Sigmoid colon (tissue), 7 donors: Measurements from ENCODE around the gene PRKCQ. TPM values are rescaled to one million over a fixed set of nuclear protein-coding genes. Genes with fewer than 3 reads are reported as not detected.

ENCODE experiments used
- DNase-seq: peaks from one replicate; pipeline ENCODE4 v3.0.0-alpha.2; 2019
- H3K27ac ChIP-seq, 4 donors: fragments of 200-600 bp; sonication (generic); one replicate each; pipeline ENCODE4 v1.5.1; 2016 to 2019; ENCODE audit warnings: mild to moderate bottlenecking in 1 of 4
- H3K27me3 ChIP-seq, 3 donors: fragments of 200-600 bp; sonication (generic); one replicate each; pipeline ENCODE4 v1.5.1; 2019; ENCODE audit warnings: mild to moderate bottlenecking in 1 of 3
- H3K36me3 ChIP-seq, 4 donors: fragments of 200-600 bp; sonication (generic); one replicate each; pipeline ENCODE4 v1.5.1; 2016 to 2019
- H3K4me1 ChIP-seq, 4 donors: fragments of 200-600 bp; sonication (generic); one replicate each; pipeline ENCODE4 v1.5.1; 2017 to 2019
- H3K4me3 ChIP-seq, 4 donors: fragments of 200-600 bp; sonication (generic); one replicate each; pipeline ENCODE4 v1.5.1; 2017 to 2019; ENCODE audit warnings: mild to moderate bottlenecking in 2 of 4, moderate library complexity in 1 of 4
- H3K9me3 ChIP-seq, 4 donors: fragments of 200-600 bp in 3 of 4; sonication (generic) in 3 of 4; one replicate each; pipeline versions ENCODE4 v1.5.1 to v1.6.1; 2013 to 2019
- CTCF ChIP-seq, 4 experiments: fragments of 450-650 bp in 3 of 4; fragments of 200-600 bp in 1 of 4; IDR thresholded peaks; one replicate each; pipeline ENCODE4 v1.5.1; 2016 to 2019; ENCODE audit warnings: antibody characterized with exemption in 4 of 4, mild to moderate bottlenecking in 3 of 4, moderate library complexity in 2 of 4
- EP300 ChIP-seq, 4 donors: sonication (generic); formaldehyde crosslinking; IDR thresholded peaks; one replicate each; pipeline ENCODE4 v1.6.1; 2017; ENCODE audit warnings: antibody characterized with exemption in 4 of 4
- POLR2A ChIP-seq, 2 donors: fragments of 450-650 bp; IDR thresholded peaks; one replicate each; pipeline ENCODE4 v1.6.1; 2016; ENCODE audit warnings: antibody characterized with exemption in 2 of 2, mild to moderate bottlenecking in 2 of 2, moderate library complexity in 2 of 2
- POLR2AphosphoS5 ChIP-seq, 4 donors: sonication (generic); formaldehyde crosslinking; IDR thresholded peaks; one replicate each; pipeline ENCODE4 v1.6.1; 2017; ENCODE audit warnings: antibody characterized with exemption in 4 of 4
- WGBS, 2 donors: extraction: QIAGEN DNeasy Blood & Tissue Kit; methylation state at CpG; one replicate each; pipeline ENCODE4 v1.1.7; 2013; 5-methylcytosine and 5-hydroxymethylcytosine counted together
- intact Hi-C: fragments of 100-400 bp; cut with DNase I; formaldehyde crosslinking; loops from one replicate; pipeline ENCODE4 v1.15.1; 2023
- polyA plus RNA-seq, 3 donors: library from polyadenylated mRNA; stranded (reverse); fragments of 200-250 nt; gene quantifications; one replicate each; pipeline ENCODE4 v1.2.3, GENCODE V29; 2013
- total RNA-seq, 4 donors: library from RNA; depleted of rRNA; stranded (reverse); fragments of >200 nt; gene quantifications; one replicate each; pipeline ENCODE4 v1.1.0, GENCODE V29; 2016
- donor health status: healthy with polysubstance abuse.
- donor health status: Bipolar disorder and iron deficiency.
- donor health status: healthy.

PRKCQ gene
- total and polyA plus RNA-seq, 7 donors, result 0.23 to 3.0 (median 0.81) TPM

GRCh38 chr10:6514180-6514579 lies 65.9 kb downstream of the PRKCQ start:
- Histone ChIP-seq H3K27me3 (no peaks in the 10 kb centered on the region), H3K9me3 (no peaks in the 10 kb centered on the region), H3K4me3 (no peak overlapping the region), H3K27ac (no peak overlapping the region), H3K4me1 (no peaks in the 10 kb centered on the region), H3K36me3 (no peaks in the 10 kb centered on the region)
- no peak for DNase-seq
- intact Hi-C loops, result no loop called here
- WGBS, 2 donors, result 86 to 87% methylated on average over 7 of the region's 7 CpGs
- TF ChIP-seq CTCF (IDR thresholded peaks at IDR 0.05) (no peak), EP300 (IDR thresholded peaks at IDR 0.05) (no peak), POLR2A (IDR thresholded peaks at IDR 0.05) (no peak), POLR2AphosphoS5 (IDR thresholded peaks at IDR 0.05) (no peak)

DNA sequence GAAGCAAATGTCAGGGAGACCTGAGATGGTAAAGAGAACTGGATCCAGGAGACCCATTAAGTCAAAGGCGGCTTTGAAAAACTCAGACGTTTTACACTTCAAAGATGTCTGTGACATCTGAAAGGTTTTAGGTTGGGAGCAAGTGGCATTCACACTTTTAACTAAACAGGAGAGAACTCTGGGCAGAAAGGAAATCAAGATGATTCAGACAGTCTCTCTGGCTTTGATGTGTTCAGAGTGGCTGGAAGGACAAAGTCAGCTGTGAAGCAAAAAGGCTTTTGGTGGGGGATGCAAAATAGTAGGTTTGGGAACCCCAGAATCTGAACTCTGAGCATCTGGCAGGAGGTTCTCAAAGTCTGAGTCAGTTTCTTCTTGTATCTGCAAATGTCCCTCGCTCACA lies 66.6 kb downstream of the PRKCQ start:
- DNase-seq, result no peak
- Histone ChIP-seq H3K27me3 (no peaks in the 10 kb centered on the region), H3K4me1 (no peaks in the 10 kb centered on the region), H3K4me3 (no peak overlapping the region), H3K36me3 (no peaks in the 10 kb centered on the region), H3K27ac (no peak overlapping the region), H3K9me3 (no peaks in the 10 kb centered on the region)
- TF ChIP-seq EP300 (IDR thresholded peaks at IDR 0.05) (no peak), CTCF (IDR thresholded peaks at IDR 0.05) (no peak), POLR2AphosphoS5 (IDR thresholded peaks at IDR 0.05) (no peak), POLR2A (IDR thresholded peaks at IDR 0.05) (no peak)
- intact Hi-C loops, result no loop called here
- 79 to 89% methylated on average over 3 of the region's 3 CpGs for WGBS, 2 donors

- Histone ChIP-seq H3K4me1 (no peaks in the 10 kb centered on the region), H3K4me3 (no peak overlapping the region), H3K36me3 (no peaks in the 10 kb centered on the region), H3K9me3 (no peaks in the 10 kb centered on the region), H3K27me3 (no peaks in the 10 kb centered on the region), H3K27ac (no peak overlapping the region)
- TF ChIP-seq POLR2AphosphoS5 (IDR thresholded peaks at IDR 0.05) (no peak), EP300 (IDR thresholded peaks at IDR 0.05) (no peak), POLR2A (IDR thresholded peaks at IDR 0.05) (no peak), CTCF (IDR thresholded peaks at IDR 0.05) (no peak)
- 78 to 87% methylated on average over 3 of the region's 3 CpGs for WGBS, 2 donors
- DNase-seq, result no peak
- intact Hi-C loops, result no loop called here
Measured at GRCh38 chr10:6512182-6512581, 67.9 kb downstream of the PRKCQ start.

DNA sequence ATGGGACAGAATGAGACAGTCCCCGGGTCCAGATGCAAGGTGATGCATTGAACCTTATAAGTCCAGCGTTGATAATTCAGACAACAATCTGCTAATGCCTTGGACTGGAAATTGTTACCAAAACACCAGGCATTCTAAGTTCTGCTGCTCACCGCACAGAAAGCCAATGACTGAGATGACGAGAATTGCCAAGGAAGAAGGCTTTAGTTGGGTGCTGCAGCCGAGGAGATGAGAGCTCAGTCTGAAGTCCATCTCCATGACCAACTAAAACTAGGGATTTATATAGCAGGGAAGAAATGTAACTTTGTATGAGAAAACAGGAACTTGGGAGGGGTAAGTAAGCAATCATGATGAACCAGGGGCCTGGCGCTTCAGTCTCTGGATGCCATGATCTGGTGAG lies 68.7 kb downstream of the PRKCQ start:
- intact Hi-C loops, result no loop called here
- Histone ChIP-seq H3K9me3 (no peaks in the 10 kb centered on the region), H3K36me3 (no peaks in the 10 kb centered on the region), H3K4me1 (no peaks in the 10 kb centered on the region), H3K27ac (no peak overlapping the region), H3K27me3 (no peaks in the 10 kb centered on the region), H3K4me3 (no peak overlapping the region)
- no peak for TF ChIP-seq CTCF (IDR thresholded peaks at IDR 0.05)
- TF ChIP-seq POLR2AphosphoS5 (IDR thresholded peaks at IDR 0.05), result no peak
- no peak for TF ChIP-seq EP300 (IDR thresholded peaks at IDR 0.05)
- TF ChIP-seq POLR2A (IDR thresholded peaks at IDR 0.05), result no peak
- 94 to 96% methylated on average over 6 of the region's 6 CpGs for WGBS, 2 donors
- no peak for DNase-seq

DNA sequence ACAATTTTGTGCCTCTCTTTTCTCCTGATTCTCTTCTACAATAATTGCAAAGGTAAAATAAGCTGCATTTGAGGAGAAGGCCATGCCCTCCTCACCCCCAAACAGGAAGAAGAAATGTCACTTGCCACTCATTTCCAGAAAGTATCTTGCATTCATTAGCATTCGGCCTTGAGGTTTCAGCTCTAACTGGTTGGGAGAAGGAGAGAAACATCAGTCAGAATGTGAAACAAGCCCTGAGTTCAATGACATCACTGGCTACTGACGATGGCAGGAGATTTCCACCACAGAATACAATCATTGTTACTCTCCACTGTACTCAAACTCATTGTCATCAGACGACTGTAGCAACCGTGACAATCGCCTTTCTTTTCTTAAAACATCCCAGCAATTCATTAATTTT lies 72.8 kb downstream of the PRKCQ start:
- no peaks in the 10 kb centered on the region for H3K27me3 ChIP-seq
- DNase-seq, result no peak
- no peaks in the 10 kb centered on the region for H3K9me3 ChIP-seq
- H3K36me3 ChIP-seq, result no peaks in the 10 kb centered on the region
- H3K4me3 ChIP-seq, result no peak overlapping the region
- no peak overlapping the region for H3K27ac ChIP-seq
- 80 to 89% methylated on average over 5 of the region's 5 CpGs for whole genome bisulfite sequencing, 2 donors
- intact Hi-C loops, result no loop called here
- TF ChIP-seq POLR2A (IDR thresholded peaks at IDR 0.05), result no peak
- TF ChIP-seq EP300 (IDR thresholded peaks at IDR 0.05), result no peak
- TF ChIP-seq CTCF (IDR thresholded peaks at IDR 0.05), result no peak
- TF ChIP-seq POLR2AphosphoS5 (IDR thresholded peaks at IDR 0.05), result no peak
- H3K4me1 ChIP-seq, result no peaks in the 10 kb centered on the region
